TTC549 (cell line): ENCODE data around the gene MINDY3.
"Not testable (repeated sequence)": the region's sequence is repeated elsewhere in the genome, so short reads cannot be mapped to it uniquely, and the experiment has no call there.

Source experiments
- FAIRE-seq: peaks from 2 replicates; lab custom pipeline; 2012; peaks lifted over from hg19 to GRCh38; lab: Jason Lieb, UNC

The MINDY3 gene

GRCh38 chr10:15856328-15857015 is 3.8 kb downstream of the MINDY3 start:
- FAIRE-seq, result no peak

GRCh38 chr10:15853800-15854199 is 6.5 kb downstream of the MINDY3 start:
- no peak for FAIRE-seq

- no peak for FAIRE-seq
Observed at GRCh38 chr10:15852111-15852557, 8.2 kb downstream of the MINDY3 start.

- FAIRE-seq, result not testable (repeated sequence)
Observed at GRCh38 chr10:15850337-15850978, 9.8 kb downstream of the MINDY3 start.

GRCh38 chr10:15849316-15849715 is 11.0 kb downstream of the MINDY3 start:
- no peak for FAIRE-seq

GRCh38 chr10:15847481-15847880 is 12.8 kb downstream of the MINDY3 start:
- FAIRE-seq, result no peak

- FAIRE-seq, result no peak
Observed at GRCh38 chr10:15844517-15844916, 15.8 kb downstream of the MINDY3 start.

GRCh38 chr10:15843695-15844094 is 16.6 kb downstream of the MINDY3 start:
- no peak for FAIRE-seq

- FAIRE-seq, result no peak
Observed at GRCh38 chr10:15842556-15843169, 17.6 kb downstream of the MINDY3 start.

- no peak for FAIRE-seq
Observed at GRCh38 chr10:15841696-15842095, 18.6 kb downstream of the MINDY3 start.

- no peak for FAIRE-seq
Observed at GRCh38 chr10:15836807-15837206, 23.5 kb downstream of the MINDY3 start.

GRCh38 chr10:15829495-15829894 is 30.8 kb downstream of the MINDY3 start:
- FAIRE-seq, result no peak

GRCh38 chr10:15824498-15824897 is 35.8 kb downstream of the MINDY3 start:
- FAIRE-seq, result peak; percentile 87

GRCh38 chr10:15822131-15822530 is 38.2 kb downstream of the MINDY3 start:
- no peak for FAIRE-seq

GRCh38 chr10:15821046-15821683 is 39.1 kb downstream of the MINDY3 start:
- FAIRE-seq, result no peak

- FAIRE-seq, result no peak
Observed at GRCh38 chr10:15817409-15818046, 42.8 kb downstream of the MINDY3 start.

GRCh38 chr10:15815242-15815885 is 44.9 kb downstream of the MINDY3 start:
- FAIRE-seq, result no peak

GRCh38 chr10:15814565-15814964 is 45.7 kb downstream of the MINDY3 start:
- FAIRE-seq, result no peak

- no peak for FAIRE-seq
Observed at GRCh38 chr10:15813415-15813814, 46.9 kb downstream of the MINDY3 start.

- FAIRE-seq, result no peak
Observed at GRCh38 chr10:15809450-15809849, 50.9 kb downstream of the MINDY3 start.

- no peak for FAIRE-seq
Observed at GRCh38 chr10:15808204-15808797, 52.0 kb downstream of the MINDY3 start.
